OCI-LY3 (cell line): ENCODE results near the gene LRP2.

Experiments
- CTCF ChIP-seq: fragments of 200-600, 300-600 bp; sonication (generic); IDR thresholded peaks from 2 replicates; pipeline ENCODE4 v1.5.1; 2014; ENCODE audit warnings: antibody characterized with exemption, low read length, low read depth
- EZH2phosphoT487 ChIP-seq: fragments of 200-600 bp; shearing (Covaris generic); IDR thresholded peaks from 2 replicates; pipeline ENCODE4 v1.6.1; 2018; ENCODE audit warnings: antibody characterized with exemption, mixed run types, low read depth

GRCh38 chr2:169118060-169118459, 244.3 kb downstream of the LRP2 start:
- TF ChIP-seq CTCF, result no peak
- TF ChIP-seq EZH2phosphoT487, result no peak
